LNCAP (cell line): ENCODE measurements around the gene ENDOG.

Experiments
- CTCF ChIP-seq: fragments of 450-650 bp; IDR thresholded peaks from 2 replicates; pipeline ENCODE4 v1.5.1; 2017; ENCODE audit warnings: mild to moderate bottlenecking

Gene ENDOG

GRCh38 chr9:128821584-128822406 is 3.5 kb downstream of the ENDOG start:
- no peak for TF ChIP-seq CTCF

DNA sequence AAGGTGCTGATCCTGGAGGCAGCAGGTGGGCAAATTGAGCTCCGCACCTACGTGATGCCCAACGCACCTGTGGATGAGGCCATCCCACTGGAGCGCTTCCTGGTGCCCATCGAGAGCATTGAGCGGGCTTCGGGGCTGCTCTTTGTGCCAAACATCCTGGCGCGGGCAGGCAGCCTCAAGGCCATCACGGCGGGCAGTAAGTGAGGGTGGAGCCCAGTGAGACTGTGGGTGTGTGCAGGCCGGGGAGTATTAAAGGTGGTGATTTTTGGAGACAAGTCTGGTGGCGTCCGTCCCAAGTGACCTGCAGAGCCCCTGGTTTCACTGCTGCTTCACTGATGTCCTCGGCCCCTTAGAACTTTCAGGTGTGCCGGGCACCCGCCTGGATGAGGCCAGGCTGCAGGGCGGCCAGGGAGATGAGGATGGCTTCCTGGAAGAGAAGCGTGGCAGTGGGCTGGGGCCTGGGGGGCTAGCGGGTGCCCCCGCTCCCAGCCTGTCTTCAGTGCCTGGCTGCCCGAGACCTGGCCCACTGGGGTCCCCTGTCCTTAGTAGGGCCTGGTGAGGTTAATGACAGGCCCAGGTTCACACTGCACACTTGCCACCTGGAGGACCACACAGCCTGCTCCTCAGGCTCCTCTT is 4.2 kb downstream of the ENDOG start:
- no peak for TF ChIP-seq CTCF

GRCh38 chr9:128823362-128823902 is 5.1 kb downstream of the ENDOG start:
- no peak for TF ChIP-seq CTCF

GRCh38 chr9:128823903-128824406 is 5.7 kb downstream of the ENDOG start:
- TF ChIP-seq CTCF = no peak

- TF ChIP-seq CTCF = no peak
Observed at GRCh38 chr9:128824911-128825310, 6.6 kb downstream of the ENDOG start.

GRCh38 chr9:128825923-128826700 is 7.8 kb downstream of the ENDOG start:
- no peak for TF ChIP-seq CTCF

- no peak for TF ChIP-seq CTCF
Observed at GRCh38 chr9:128828267-128828666, 10.0 kb downstream of the ENDOG start.
